BE2C (cell line): ENCODE measurements around the gene EFCAB6.
"Not testable (repeated sequence)": the region's sequence is repeated elsewhere in the genome, so short reads cannot be mapped to it uniquely, and the experiment has no call there.

Experiments
- DNase-seq: peaks from one replicate; pipeline ENCODE4 v3.0.0-alpha.2; 2020
- H3K27me3 ChIP-seq: fragments of 250-450 bp; sonication (Bioruptor Pico); 2 replicates; pipeline ENCODE4 v1.5.1; 2020; ENCODE audit warnings: mild to moderate bottlenecking
- H3K36me3 ChIP-seq: fragments of 250-450 bp; sonication (Bioruptor Pico); 2 replicates; pipeline ENCODE4 v1.5.1; 2020; ENCODE audit warnings: mild to moderate bottlenecking
- H3K4me1 ChIP-seq: fragments of 250-450 bp; sonication (Bioruptor Pico); 2 replicates; pipeline ENCODE4 v1.5.1; 2020
- H3K4me3 ChIP-seq: 2 replicates; pipeline ENCODE4 v1.5.1; 2011; ENCODE audit warnings: low read depth, low read length
- H3K9me3 ChIP-seq: fragments of 250-450 bp; sonication (Bioruptor Pico); 2 replicates; pipeline ENCODE4 v1.5.1; 2020
- TF ChIP-seq, protein P1 (sequence below): IDR thresholded peaks from 2 replicates; pipeline ENCODE4 v1.5.1; 2012; ENCODE audit warnings: mild to moderate bottlenecking, low read depth, low read length

Gene EFCAB6

DNA sequence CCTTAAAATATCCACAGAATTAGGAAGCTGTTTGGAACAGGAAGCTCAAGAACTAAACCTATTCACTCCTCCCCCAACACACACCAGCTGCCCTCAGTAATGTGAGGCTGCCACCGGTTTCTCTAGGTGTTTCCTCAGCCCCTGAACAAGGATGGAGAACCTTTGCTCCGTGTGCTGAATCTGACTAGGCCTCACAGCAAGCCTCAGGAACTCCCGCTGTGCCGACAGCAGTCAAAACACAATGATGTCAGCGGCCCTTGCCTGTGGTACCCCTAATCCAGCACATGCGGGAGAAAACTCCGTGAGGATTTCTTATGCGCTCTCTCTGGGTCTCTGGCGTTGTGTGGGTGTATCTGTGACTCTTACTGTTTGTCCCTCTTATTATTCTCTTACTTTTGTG, 153.3 kb downstream of the EFCAB6 start:
- no peak for DNase-seq
- Histone ChIP-seq H3K27me3 (0 out of 2 replicates have a peak, but pooled peaks cover 2% of the 10 kb centered on the region), H3K9me3 (no peaks in the 10 kb centered on the region; the same call in 1 of the 2 replicates), H3K36me3 (no peaks in the 10 kb centered on the region), H3K4me1 (no peaks in the 10 kb centered on the region), H3K4me3 (no peak overlapping the region)
- TF ChIP-seq, protein P1, sequence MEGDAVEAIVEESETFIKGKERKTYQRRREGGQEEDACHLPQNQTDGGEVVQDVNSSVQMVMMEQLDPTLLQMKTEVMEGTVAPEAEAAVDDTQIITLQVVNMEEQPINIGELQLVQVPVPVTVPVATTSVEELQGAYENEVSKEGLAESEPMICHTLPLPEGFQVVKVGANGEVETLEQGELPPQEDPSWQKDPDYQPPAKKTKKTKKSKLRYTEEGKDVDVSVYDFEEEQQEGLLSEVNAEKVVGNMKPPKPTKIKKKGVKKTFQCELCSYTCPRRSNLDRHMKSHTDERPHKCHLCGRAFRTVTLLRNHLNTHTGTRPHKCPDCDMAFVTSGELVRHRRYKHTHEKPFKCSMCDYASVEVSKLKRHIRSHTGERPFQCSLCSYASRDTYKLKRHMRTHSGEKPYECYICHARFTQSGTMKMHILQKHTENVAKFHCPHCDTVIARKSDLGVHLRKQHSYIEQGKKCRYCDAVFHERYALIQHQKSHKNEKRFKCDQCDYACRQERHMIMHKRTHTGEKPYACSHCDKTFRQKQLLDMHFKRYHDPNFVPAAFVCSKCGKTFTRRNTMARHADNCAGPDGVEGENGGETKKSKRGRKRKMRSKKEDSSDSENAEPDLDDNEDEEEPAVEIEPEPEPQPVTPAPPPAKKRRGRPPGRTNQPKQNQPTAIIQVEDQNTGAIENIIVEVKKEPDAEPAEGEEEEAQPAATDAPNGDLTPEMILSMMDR, result no peak

DNA sequence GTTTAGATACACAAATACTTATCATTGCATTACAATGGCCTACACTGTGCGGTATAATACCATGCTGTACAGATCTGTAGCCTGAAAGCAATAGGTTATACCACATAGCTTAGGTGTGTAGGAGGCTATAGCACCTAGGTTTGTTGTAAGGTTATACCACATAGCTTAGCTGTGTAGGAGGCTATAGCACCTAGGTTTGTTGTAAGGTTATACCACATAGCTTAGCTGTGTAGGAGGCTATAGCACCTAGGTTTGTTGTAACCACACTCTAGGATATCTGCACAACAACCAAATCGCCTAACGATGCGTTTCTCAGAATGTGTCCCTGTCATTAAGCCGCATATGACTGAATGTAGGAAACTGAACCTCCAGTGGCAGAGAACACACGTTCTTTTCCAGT, 155.5 kb downstream of the EFCAB6 start:
- not testable (repeated sequence) for H3K4me3 ChIP-seq, H3K4me1 ChIP-seq, H3K27me3 ChIP-seq, DNase-seq, H3K9me3 ChIP-seq, H3K36me3 ChIP-seq

DNA sequence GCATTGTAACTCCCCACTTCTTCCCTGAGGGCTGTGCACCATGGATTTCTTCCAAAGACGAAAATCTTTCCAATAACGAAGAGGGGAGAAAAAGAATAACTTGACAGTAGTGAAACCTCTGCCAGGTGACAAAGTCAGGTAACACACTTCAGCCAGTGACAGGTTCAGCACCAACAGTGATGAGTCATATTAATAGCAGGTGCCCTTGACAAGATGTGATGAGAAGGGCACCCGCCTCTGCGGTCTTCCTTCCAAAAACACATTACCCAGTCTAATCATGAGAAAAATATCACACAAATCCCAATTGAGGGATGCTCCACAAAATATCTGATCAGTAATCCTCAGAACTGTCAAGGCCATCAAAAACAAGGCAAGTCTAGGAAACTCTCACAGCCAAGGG, 157.8 kb downstream of the EFCAB6 start:
- Histone ChIP-seq H3K4me3 (no peak overlapping the region), H3K36me3 (no peaks in the 10 kb centered on the region), H3K9me3 (no peaks in the 10 kb centered on the region), H3K4me1 (no peaks in the 10 kb centered on the region), H3K27me3 (no peaks in the 10 kb centered on the region)
- no peak for DNase-seq
- TF ChIP-seq, protein P1, result no peak

DNA sequence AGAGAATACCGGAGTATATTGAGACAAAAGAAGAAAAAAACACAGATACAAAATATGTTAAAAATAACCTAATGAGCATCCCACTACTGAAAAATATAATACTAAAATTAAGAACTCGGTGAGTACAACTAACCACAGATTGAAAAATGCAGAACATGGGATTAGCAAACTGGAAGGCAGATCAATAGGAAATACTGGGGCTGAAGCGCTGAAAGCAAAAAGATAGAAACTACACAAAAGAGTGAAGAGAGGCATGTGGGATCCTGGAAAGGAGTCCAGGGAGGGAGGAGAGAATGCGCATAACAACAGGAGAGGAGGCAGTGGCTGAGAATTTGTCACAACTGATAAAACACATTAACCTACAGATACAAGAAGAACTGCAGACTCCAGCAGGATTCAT, 159.3 kb downstream of the EFCAB6 start:
- Histone ChIP-seq H3K36me3 (no peaks in the 10 kb centered on the region), H3K27me3 (no peaks in the 10 kb centered on the region), H3K9me3 (no peaks in the 10 kb centered on the region), H3K4me1 (no peaks in the 10 kb centered on the region), H3K4me3 (no peak overlapping the region)
- DNase-seq, result no peak
- TF ChIP-seq, protein P1, result no peak

DNA sequence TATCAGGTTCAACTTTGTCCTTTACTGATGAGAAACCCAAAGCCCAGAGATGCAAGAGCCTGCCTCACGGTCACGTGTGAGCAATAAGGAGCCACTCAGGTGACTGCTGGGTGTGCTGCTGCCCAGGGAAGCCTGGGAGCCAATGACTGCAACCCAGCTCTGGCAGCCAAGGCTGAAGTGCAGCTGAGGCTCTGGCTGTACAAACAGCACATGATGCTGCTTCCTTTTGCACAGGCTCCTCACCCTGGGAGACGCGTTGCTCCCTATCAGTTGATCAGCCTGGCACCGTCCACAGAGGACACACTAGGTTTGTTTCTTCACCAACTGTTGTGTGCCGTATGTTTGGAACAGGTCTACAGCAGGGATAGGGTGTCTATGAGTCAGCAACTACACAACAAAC, 168.7 kb downstream of the EFCAB6 start:
- H3K4me1 ChIP-seq, result no peaks in the 10 kb centered on the region
- no peaks in the 10 kb centered on the region; the same call in 1 of the 2 replicates for H3K9me3 ChIP-seq
- H3K4me3 ChIP-seq, result no peak overlapping the region
- H3K27me3 ChIP-seq, result 0 out of 2 replicates have a peak, but pooled peaks cover 7% of the 10 kb centered on the region
- DNase-seq, result no peak
- H3K36me3 ChIP-seq, result no peaks in the 10 kb centered on the region
- TF ChIP-seq, protein P1, result no peak

DNA sequence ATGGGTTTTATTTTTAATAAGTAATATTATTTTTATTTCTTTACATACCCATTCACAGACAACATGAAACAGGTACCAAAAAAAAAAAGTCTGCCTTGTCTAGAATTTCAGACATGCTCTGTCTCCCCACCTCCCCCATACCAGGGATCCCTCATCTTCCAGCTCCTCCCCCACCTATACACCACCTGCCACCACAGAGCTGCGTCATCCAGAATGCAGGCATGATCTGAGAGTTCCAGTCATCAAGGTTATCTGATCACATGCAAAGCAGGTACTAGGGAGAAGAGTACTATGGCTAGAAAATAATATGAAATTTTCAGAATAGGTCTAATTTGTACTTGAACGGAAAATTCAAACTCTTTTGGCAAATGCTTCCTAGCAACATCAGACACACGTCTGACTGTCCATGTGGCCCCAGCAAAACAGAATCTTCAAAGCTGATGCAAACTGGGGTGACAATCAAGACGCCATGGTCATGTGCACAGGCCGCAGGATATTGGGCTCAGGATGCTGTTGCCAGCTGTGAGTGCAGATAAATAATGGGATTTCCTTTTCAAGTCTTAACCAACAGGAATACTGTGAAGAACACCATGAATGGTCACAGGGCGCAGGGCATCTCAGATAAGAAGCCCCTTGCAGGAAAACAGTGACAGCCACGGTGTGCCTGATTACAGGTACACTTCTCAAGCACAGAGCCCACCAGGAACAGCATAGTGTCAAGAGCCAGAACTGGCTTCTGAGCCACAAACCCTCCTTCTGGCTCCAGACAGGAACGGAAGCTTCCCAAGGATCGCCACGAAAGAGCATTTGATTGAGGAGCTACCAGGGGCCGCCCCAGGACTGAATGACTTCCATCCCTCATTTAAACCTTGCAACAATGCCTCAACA, 169.5 kb downstream of the EFCAB6 start:
- TF ChIP-seq, protein P1, result no peak
- Histone ChIP-seq H3K36me3 (no peaks in the 10 kb centered on the region), H3K27me3 (0 out of 2 replicates have a peak, but pooled peaks cover 7% of the 10 kb centered on the region), H3K4me1 (no peaks in the 10 kb centered on the region), H3K4me3 (no peak overlapping the region), H3K9me3 (no peaks in the 10 kb centered on the region; the same call in 1 of the 2 replicates)
- DNase-seq, result no peak
